Spinal cord (tissue), 10 donors: ENCODE data around the gene EXOSC1. TPM values are rescaled to one million over a fixed set of nuclear protein-coding genes. Genes with fewer than 3 reads are reported as not detected.
A peak's percentile ranks its signal among the peaks of the same experiment; 100 is the strongest.
"Not testable (repeated sequence)": the region's sequence is repeated elsewhere in the genome, so short reads cannot be mapped to it uniquely, and the experiment has no call there.

Source experiments
- DNase-seq, 6 donors: peaks; one replicate each; pipeline versions ENCODE4 v3.0.0 to v3.0.0-alpha.2; 2013 to 2015; ENCODE audit warnings: low spot score in 6 of 6, low read depth in 4 of 6
- H3K27ac ChIP-seq: one replicate; pipeline ENCODE4 v1.5.1; 2013; ENCODE audit warnings: low read depth, low read length, control low read depth
- H3K27me3 ChIP-seq: one replicate; pipeline ENCODE4 v1.6.1; 2013; ENCODE audit warnings: low read length; ENCODE audit not compliant: control insufficient read depth, insufficient read depth
- H3K36me3 ChIP-seq: one replicate; pipeline ENCODE4 v1.6.1; 2013; ENCODE audit warnings: low read length; ENCODE audit not compliant: control insufficient read depth, insufficient read depth
- H3K4me1 ChIP-seq: one replicate; pipeline ENCODE4 v1.6.1; 2013; ENCODE audit warnings: low read length; ENCODE audit not compliant: control insufficient read depth, insufficient read depth
- H3K4me3 ChIP-seq: one replicate; pipeline ENCODE4 v1.5.1; 2013; ENCODE audit warnings: low read depth, low read length, control low read depth
- H3K9me3 ChIP-seq: one replicate; pipeline ENCODE4 v1.6.1; 2013; ENCODE audit warnings: low read length; ENCODE audit not compliant: control insufficient read depth, insufficient read depth
- WGBS: methylation state at CpG from one replicate; pipeline ENCODE4 v1.1.5; 2013; ENCODE audit warnings: missing lambda C conversion rate; ENCODE audit not compliant: insufficient coverage; 5-methylcytosine and 5-hydroxymethylcytosine counted together
- polyA plus RNA-seq, 2 donors: library from polyadenylated mRNA; unstranded; fragments of 120-200 nt; gene quantifications; one replicate each; pipeline ENCODE4 v1.2.1, GENCODE V29; 2013; ENCODE audit not compliant: insufficient read length in 2 of 2
- total RNA-seq, 2 donors: library from RNA; depleted of rRNA in 1 of 2; stranded (reverse); fragments of 120-200 nt in 1 of 2; fragments of >200 nt in 1 of 2; gene quantifications; one replicate each; pipeline versions ENCODE4 v1.2.3 to v1.2.4, GENCODE V29; 2013 to 2014
- donor health status: healthy.

EXOSC1 gene
- total and polyA plus RNA-seq, 4 donors, result 28.8 to 47.9 (median 33.9) TPM

- under 1% methylated on average over 78 of the region's 90 CpGs for WGBS
- peak within 1 kb of the TSS; percentile 81 for H3K27ac ChIP-seq
- no peaks in the 10 kb centered on the region for H3K27me3 ChIP-seq
- peak within 1 kb of the TSS; percentile 85 for H3K4me3 ChIP-seq
- H3K4me1 ChIP-seq, result peaks cover 23% of the 10 kb centered on the region
- H3K9me3 ChIP-seq, result no peaks in the 10 kb centered on the region
- DNase-seq, result peak; percentile 88 to 99 (median 92)
- H3K36me3 ChIP-seq, result peaks cover 12% of the 10 kb centered on the region
Measured at GRCh38 chr10:97425964-97426775, 19.6 kb downstream of the EXOSC1 start, which contains the start of gene PGAM1. TSS of gene PGAM1 (plus strand) at chr10:97426191. CDS start at chr10:97426308, 117 bp downstream.

GRCh38 chr10:97423757-97424098 lies 22.1 kb downstream of the EXOSC1 start:
- not testable (repeated sequence) for H3K27ac ChIP-seq
- peaks cover 30% of the 10 kb centered on the region for H3K4me1 ChIP-seq

GRCh38 chr10:97416565-97416964 lies 29.2 kb downstream of the EXOSC1 start:
- peaks cover 7% of the 10 kb centered on the region for H3K4me1 ChIP-seq
- no peaks in the 10 kb centered on the region for H3K27me3 ChIP-seq
- no peak overlapping the region for H3K27ac ChIP-seq
- no peak overlapping the region for H3K4me3 ChIP-seq
- WGBS, result 80% methylated on average over 6 of the region's 6 CpGs
- DNase-seq, result no peak
- H3K36me3 ChIP-seq, result no peaks in the 10 kb centered on the region
- no peaks in the 10 kb centered on the region for H3K9me3 ChIP-seq

More at GRCh38 chr10:97423757-97424098, 22.1 kb downstream of the EXOSC1 start:
- H3K9me3 ChIP-seq, H3K27me3 ChIP-seq, DNase-seq, H3K36me3 ChIP-seq, H3K4me3 ChIP-seq: not testable (repeated sequence)
- 83% methylated on average over 2 of the region's 8 CpGs for WGBS

DNA sequence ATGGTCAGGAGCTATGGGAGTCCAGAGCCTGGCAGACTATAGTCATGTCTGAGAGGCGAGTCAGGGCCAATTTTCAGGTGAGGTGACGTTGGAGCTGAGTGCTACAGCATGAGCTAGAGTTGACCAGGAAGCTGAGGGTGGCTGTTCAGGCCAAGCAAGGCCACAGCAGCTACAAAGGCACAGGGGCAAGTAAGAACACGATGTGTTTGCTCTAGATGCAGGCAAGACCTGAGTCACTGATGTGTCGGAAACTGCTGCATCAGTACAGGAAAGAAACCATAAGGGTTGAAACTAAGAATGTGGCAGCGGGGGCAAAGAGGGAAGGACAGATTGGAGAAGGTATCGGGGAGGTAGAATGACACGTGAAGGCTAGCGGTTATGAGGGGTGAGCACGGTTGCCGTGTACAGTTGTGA lies 32.9 kb downstream of the EXOSC1 start:
- no peaks in the 10 kb centered on the region for H3K4me1 ChIP-seq
- no peak overlapping the region for H3K4me3 ChIP-seq
- WGBS, result 93% methylated on average over 10 of the region's 10 CpGs
- H3K27ac ChIP-seq, result no peak overlapping the region
- no peak for DNase-seq
- no peaks in the 10 kb centered on the region for H3K36me3 ChIP-seq
- no peaks in the 10 kb centered on the region for H3K27me3 ChIP-seq
- H3K9me3 ChIP-seq, result no peaks in the 10 kb centered on the region

GRCh38 chr10:97411406-97411805 lies 34.4 kb downstream of the EXOSC1 start:
- Histone ChIP-seq H3K4me3 (no peak overlapping the region), H3K27ac (no peak overlapping the region), H3K27me3 (no peaks in the 10 kb centered on the region), H3K36me3 (no peaks in the 10 kb centered on the region), H3K9me3 (no peaks in the 10 kb centered on the region), H3K4me1 (peaks cover 4% of the 10 kb centered on the region)
- DNase-seq, result no peak
- WGBS, result 82% methylated on average over 4 of the region's 4 CpGs

DNA sequence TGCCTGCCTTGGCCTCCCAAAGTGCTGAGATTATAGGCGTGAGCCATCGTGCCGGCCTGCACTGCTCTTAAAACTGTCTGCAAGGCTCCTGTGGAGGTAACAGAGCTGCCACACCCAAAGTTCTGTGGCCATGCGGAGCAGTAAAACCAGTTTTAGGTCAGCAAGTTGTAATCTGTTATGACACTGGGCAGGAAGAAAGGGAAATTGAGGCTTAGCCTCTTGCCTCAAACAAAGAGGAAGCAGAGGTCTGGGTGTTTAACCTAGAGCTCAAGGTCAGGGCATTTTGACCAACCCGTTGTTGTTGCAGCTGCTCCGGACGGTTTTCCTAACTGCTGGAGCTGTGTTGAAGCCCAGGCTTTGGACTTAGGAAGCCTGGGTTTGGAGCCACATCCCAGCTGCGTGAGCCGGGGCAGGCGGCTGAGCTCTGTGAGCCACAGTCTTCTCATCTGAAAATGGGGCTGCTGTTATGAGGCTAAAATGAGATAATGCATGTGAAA lies 37.3 kb downstream of the EXOSC1 start:
- WGBS, result 76% methylated on average over 10 of the region's 10 CpGs
- Histone ChIP-seq H3K27me3 (no peaks in the 10 kb centered on the region), H3K27ac (no peak overlapping the region), H3K36me3 (no peaks in the 10 kb centered on the region), H3K4me1 (peaks cover 4% of the 10 kb centered on the region), H3K4me3 (no peak overlapping the region), H3K9me3 (no peaks in the 10 kb centered on the region)
- no peak for DNase-seq

- H3K9me3 ChIP-seq, result no peaks in the 10 kb centered on the region
- no peak overlapping the region for H3K4me3 ChIP-seq
- peaks cover 4% of the 10 kb centered on the region for H3K4me1 ChIP-seq
- no peak overlapping the region for H3K27ac ChIP-seq
- WGBS, result no CpG with 5 or more reads among the region's 2 CpGs
- DNase-seq, result no peak
- H3K27me3 ChIP-seq, result no peaks in the 10 kb centered on the region
- H3K36me3 ChIP-seq, result no peaks in the 10 kb centered on the region
Measured at GRCh38 chr10:97407952-97408248, 37.9 kb downstream of the EXOSC1 start.

- Histone ChIP-seq H3K27ac (no peak overlapping the region), H3K4me3 (no peak overlapping the region), H3K27me3 (no peaks in the 10 kb centered on the region), H3K4me1 (peaks cover 4% of the 10 kb centered on the region), H3K36me3 (no peaks in the 10 kb centered on the region), H3K9me3 (no peaks in the 10 kb centered on the region)
- DNase-seq, result peak in 2 of 6 donors; percentile 82 to 88
- 1% methylated on average over 8 of the region's 10 CpGs for WGBS
Measured at GRCh38 chr10:97407211-97407951, 38.4 kb downstream of the EXOSC1 start.

DNA sequence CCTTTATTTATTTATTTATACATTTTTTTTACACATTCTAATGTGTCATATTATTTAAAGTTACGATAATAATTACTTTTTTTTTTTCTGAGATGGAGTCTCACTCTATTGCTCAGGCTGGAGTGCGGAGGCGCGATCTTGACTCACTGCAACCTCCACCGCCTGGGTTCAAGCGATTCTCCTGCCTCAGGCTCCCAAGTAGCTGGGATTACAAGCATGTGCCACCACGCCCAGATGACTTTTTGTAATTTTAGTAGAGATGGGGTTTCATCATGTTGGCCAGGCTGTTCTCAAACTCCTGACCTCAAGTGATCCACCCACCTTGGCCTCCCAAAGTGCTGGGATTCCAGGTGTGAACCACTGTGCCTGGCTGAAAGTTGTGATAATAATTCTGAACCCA lies 39.3 kb downstream of the EXOSC1 start:
- not testable (repeated sequence) for H3K27ac ChIP-seq
- WGBS, result no CpG with 5 or more reads among the region's 7 CpGs

More for the DNA sequence above, 39.3 kb downstream of the EXOSC1 start:
- H3K9me3 ChIP-seq, H3K27me3 ChIP-seq, DNase-seq, H3K4me1 ChIP-seq, H3K4me3 ChIP-seq, H3K36me3 ChIP-seq: not testable (repeated sequence)
